Suprapubic skin (tissue), 3 donors: ENCODE data around the gene SFXN5.

Experiments
- CTCF ChIP-seq, 2 donors: fragments of 200-600 bp in 1 of 2; fragments of 450-650 bp in 1 of 2; sonication (generic) in 1 of 2; IDR thresholded peaks; one replicate each; pipeline ENCODE4 v1.5.1; 2016 to 2019; ENCODE audit warnings: antibody characterized with exemption in 2 of 2, mild to moderate bottlenecking in 1 of 2, moderate library complexity in 1 of 2
- EP300 ChIP-seq: sonication (generic); formaldehyde crosslinking; IDR thresholded peaks from one replicate; pipeline ENCODE4 v1.6.1; 2017; ENCODE audit warnings: antibody characterized with exemption
- POLR2A ChIP-seq, 2 donors: fragments of 450-650 bp; IDR thresholded peaks; one replicate each; pipeline ENCODE4 v1.6.1; 2017; ENCODE audit warnings: antibody characterized with exemption in 2 of 2, mild to moderate bottlenecking in 2 of 2, moderate library complexity in 2 of 2

- TF ChIP-seq EP300: no peak
- TF ChIP-seq CTCF (IDR thresholded peaks at IDR 0.05): no peak
- no peak for TF ChIP-seq POLR2A (IDR thresholded peaks at IDR 0.05)
Observed at GRCh38 chr2:72974436-72974754, 97.1 kb downstream of the SFXN5 start.
